ENCODE data around the gene SUPT6H.
A peak's percentile ranks its signal among the peaks of the same experiment; 100 is the strongest.

Gene SUPT6H

GRCh38 chr17:28740406-28741357, 78.7 kb downstream of the SUPT6H start:
- no peak for DNase-seq

- no peak for DNase-seq
Observed at GRCh38 chr17:28741358-28742349, 79.6 kb downstream of the SUPT6H start.

- DNase-seq = peak; percentile 68
Observed at GRCh38 chr17:28743243-28744103, 81.5 kb downstream of the SUPT6H start, which contains the start of gene TRAF4. Gene TRAF4 (plus strand): TSS chr17:28744011. CDS start chr17:28744113, 102 bp downstream.

GRCh38 chr17:28744104-28744971, 82.3 kb downstream of the SUPT6H start:
- DNase-seq = peak; percentile 51

- no peak for DNase-seq
Observed at GRCh38 chr17:28744972-28745785, 83.2 kb downstream of the SUPT6H start.

- no peak for DNase-seq
Observed at GRCh38 chr17:28745786-28746411, 83.9 kb downstream of the SUPT6H start.

- no peak for DNase-seq
Observed at GRCh38 chr17:28746611-28747050, 84.6 kb downstream of the SUPT6H start.

- no peak for DNase-seq
Observed at GRCh38 chr17:28747051-28747691, 85.2 kb downstream of the SUPT6H start.

- no peak for DNase-seq
Observed at GRCh38 chr17:28747801-28748750, 86.1 kb downstream of the SUPT6H start.

- no peak for DNase-seq
Observed at GRCh38 chr17:28748852-28749515, 87.0 kb downstream of the SUPT6H start.

GRCh38 chr17:28749516-28750177, 87.6 kb downstream of the SUPT6H start:
- DNase-seq = no peak

- DNase-seq = peak; percentile 77
Observed at GRCh38 chr17:28750178-28751047, 88.4 kb downstream of the SUPT6H start.

- no peak for DNase-seq
Observed at GRCh38 chr17:28751600-28752366, 89.8 kb downstream of the SUPT6H start.
